OCI-LY7 (cell line): ENCODE measurements around the gene HES1.

ENCODE experiments used
- EZH2phosphoT487 ChIP-seq: fragments of 200-600 bp; sonication (generic); IDR thresholded peaks from 2 replicates; pipeline ENCODE4 v1.6.1; 2018; ENCODE audit warnings: low read depth, borderline replicate concordance, mild to moderate bottlenecking, mixed run types, antibody characterized with exemption, low read length, moderate library complexity, mixed read lengths
- TF ChIP-seq, protein P1 (sequence below): fragments of 200-600 bp; sonication (generic); conservative IDR thresholded peaks from 2 replicates; pipeline ENCODE4 v1.5.1; 2014; ENCODE audit warnings: mild to moderate bottlenecking, antibody characterized with exemption, low read length, moderate library complexity, mixed read lengths

DNA sequence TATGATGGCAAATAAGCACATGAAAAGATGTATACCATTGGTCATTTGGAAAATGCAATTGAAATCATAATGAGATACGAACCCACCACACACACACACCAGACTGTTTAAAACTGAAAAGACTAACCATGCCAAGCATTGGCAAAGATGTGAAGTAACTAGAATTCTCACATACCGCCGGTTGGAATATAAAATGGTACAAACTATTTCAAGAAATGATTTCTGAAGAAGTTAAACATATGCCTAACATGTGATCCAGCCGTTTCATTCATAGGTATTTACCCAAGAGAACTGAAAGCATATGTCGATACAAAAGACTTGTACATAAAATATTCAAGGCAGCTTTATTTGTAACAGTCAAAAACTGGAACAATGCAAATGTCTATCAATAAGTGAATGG is 28.9 kb downstream of the HES1 start:
- TF ChIP-seq, protein P1, sequence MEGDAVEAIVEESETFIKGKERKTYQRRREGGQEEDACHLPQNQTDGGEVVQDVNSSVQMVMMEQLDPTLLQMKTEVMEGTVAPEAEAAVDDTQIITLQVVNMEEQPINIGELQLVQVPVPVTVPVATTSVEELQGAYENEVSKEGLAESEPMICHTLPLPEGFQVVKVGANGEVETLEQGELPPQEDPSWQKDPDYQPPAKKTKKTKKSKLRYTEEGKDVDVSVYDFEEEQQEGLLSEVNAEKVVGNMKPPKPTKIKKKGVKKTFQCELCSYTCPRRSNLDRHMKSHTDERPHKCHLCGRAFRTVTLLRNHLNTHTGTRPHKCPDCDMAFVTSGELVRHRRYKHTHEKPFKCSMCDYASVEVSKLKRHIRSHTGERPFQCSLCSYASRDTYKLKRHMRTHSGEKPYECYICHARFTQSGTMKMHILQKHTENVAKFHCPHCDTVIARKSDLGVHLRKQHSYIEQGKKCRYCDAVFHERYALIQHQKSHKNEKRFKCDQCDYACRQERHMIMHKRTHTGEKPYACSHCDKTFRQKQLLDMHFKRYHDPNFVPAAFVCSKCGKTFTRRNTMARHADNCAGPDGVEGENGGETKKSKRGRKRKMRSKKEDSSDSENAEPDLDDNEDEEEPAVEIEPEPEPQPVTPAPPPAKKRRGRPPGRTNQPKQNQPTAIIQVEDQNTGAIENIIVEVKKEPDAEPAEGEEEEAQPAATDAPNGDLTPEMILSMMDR, result no peak
- no peak for TF ChIP-seq EZH2phosphoT487
